Subcutaneous adipose tissue (tissue), 4 donors: Measurements from ENCODE around the gene KRTAP10-4. TPM values are rescaled to one million over a fixed set of nuclear protein-coding genes. Genes with fewer than 3 reads are reported as not detected.

Source experiments
- total RNA-seq, 4 donors: library from RNA; depleted of rRNA; stranded (reverse); fragments of >200 nt; gene quantifications; one replicate each; pipeline ENCODE4 v1.1.0, GENCODE V29; 2016
- TF ChIP-seq, protein P1 (sequence below): fragments of 450-650 bp; IDR thresholded peaks from one replicate; pipeline ENCODE4 v1.5.1; 2016; ENCODE audit warnings: low read depth, mild to moderate bottlenecking, control low read depth, antibody characterized with exemption, moderate library complexity

The KRTAP10-4 gene
- total RNA-seq, 4 donors from 2014 or later = not detected

DNA sequence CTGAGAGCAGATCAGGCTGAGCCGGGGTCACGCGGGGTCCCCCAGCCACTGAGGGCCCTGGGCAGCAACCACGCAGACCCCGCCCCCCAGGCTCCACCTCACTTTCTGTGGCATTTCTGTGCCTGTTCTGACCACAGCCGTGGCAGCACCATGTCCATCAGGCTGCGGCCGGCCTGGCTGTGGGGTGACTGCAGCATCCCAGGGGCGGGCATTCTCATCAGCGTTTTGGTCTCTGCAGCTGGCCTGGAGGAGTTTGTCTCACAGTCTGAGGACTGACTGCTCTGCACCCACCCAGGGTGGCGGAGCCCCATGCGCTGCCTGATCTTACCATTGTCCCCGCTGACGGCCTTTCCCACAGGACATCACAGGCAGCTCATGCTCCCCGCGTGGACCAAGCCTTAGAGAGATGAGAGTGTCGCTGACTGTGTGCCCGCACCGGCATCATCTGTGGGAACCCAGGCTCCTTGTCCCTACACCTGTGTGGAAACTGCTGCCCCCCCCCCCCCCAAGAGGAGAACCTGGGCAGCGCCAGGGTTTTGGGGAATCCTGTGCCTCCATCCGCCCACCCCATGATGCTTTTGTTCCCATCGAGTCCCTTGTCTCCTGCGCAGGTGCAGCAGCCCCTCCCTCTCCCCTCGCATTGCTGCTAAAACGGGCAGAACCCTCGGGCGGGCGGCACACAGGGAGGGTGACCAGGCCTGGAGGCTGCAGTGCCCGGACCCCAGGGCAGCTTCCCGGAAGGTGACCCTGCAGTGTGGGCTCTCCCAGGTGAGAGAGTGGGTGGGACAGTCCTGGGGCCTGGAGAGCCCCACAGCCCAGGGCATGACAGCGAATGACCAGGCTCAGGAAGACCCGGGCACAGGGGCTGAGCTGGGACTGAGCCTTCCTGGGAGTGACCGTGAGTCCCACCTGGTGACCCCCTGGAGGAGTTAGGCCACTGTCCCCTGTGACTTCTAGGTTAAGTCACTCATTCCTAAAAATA is 35.3 kb upstream of the KRTAP10-4 start:
- TF ChIP-seq, protein P1, sequence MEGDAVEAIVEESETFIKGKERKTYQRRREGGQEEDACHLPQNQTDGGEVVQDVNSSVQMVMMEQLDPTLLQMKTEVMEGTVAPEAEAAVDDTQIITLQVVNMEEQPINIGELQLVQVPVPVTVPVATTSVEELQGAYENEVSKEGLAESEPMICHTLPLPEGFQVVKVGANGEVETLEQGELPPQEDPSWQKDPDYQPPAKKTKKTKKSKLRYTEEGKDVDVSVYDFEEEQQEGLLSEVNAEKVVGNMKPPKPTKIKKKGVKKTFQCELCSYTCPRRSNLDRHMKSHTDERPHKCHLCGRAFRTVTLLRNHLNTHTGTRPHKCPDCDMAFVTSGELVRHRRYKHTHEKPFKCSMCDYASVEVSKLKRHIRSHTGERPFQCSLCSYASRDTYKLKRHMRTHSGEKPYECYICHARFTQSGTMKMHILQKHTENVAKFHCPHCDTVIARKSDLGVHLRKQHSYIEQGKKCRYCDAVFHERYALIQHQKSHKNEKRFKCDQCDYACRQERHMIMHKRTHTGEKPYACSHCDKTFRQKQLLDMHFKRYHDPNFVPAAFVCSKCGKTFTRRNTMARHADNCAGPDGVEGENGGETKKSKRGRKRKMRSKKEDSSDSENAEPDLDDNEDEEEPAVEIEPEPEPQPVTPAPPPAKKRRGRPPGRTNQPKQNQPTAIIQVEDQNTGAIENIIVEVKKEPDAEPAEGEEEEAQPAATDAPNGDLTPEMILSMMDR = no peak

GRCh38 chr21:44539046-44539445 is 34.5 kb upstream of the KRTAP10-4 start:
- TF ChIP-seq, protein P1 = no peak

- TF ChIP-seq, protein P1 = no peak
Measured at GRCh38 chr21:44539991-44540666, 33.4 kb upstream of the KRTAP10-4 start, which contains the start of gene KRTAP10-1. Gene KRTAP10-1 (minus strand): TSS chr21:44540195. CDS start chr21:44540150, 45 bp downstream.

GRCh38 chr21:44540741-44541288 is 32.7 kb upstream of the KRTAP10-4 start:
- TF ChIP-seq, protein P1 = no peak

- TF ChIP-seq, protein P1 = no peak
Measured at GRCh38 chr21:44542716-44543115, 30.8 kb upstream of the KRTAP10-4 start.

GRCh38 chr21:44544566-44544965 is 29.0 kb upstream of the KRTAP10-4 start:
- TF ChIP-seq, protein P1 = no peak
